Right lobe of liver (tissue), 4 donors: ENCODE results near the gene PI16.

Source experiments
- CTCF ChIP-seq, 4 donors: fragments of 200-600 bp in 3 of 4; fragments of 450-650 bp in 1 of 4; IDR thresholded peaks; one replicate each; pipeline versions ENCODE4 v1.5.1 to v1.8.0; 2016 to 2022; ENCODE audit warnings: antibody characterized with exemption in 4 of 4, mild to moderate bottlenecking in 2 of 4
- POLR2A ChIP-seq: fragments of 450-650 bp; IDR thresholded peaks from one replicate; pipeline ENCODE4 v1.6.1; 2017; ENCODE audit warnings: antibody characterized with exemption, mild to moderate bottlenecking
- donor health status: DM: no; HTN: no; CAD: no.
- donor health status: DM: no; HTN: no; CAD: no.
- donor health status: DM: no; HTN: yes; CAD: no.

DNA sequence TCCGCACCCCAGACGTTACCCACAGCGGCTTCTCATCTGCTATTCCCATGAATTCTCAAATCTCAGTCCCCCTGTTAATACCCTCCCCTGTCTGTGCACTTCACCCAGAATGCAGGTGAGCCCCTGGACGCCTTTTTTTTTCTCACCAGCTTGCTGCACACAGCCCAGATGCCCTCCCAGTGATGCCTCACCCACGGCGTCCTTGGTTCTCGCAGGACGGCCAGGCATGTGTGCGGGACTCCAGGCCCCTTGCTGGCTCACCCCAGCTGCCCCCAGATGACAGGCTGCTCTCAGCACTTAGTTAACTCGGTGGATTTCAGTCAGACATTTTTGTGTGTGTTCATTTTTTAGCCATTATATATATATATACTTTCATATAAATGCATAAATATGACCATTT, 25.4 kb upstream of the PI16 start:
- TF ChIP-seq CTCF (IDR thresholded peaks at IDR 0.05) (no peak), POLR2A (no peak)
